Urinary bladder (tissue), 4 donors: Measurements from ENCODE around the gene ADGRV1. TPM values are rescaled to one million over a fixed set of nuclear protein-coding genes. Genes with fewer than 3 reads are reported as not detected.

Experiments used
- DNase-seq: peaks from one replicate; pipeline ENCODE4 v3.0.0-alpha.2; 2015; ENCODE audit errors: extremely low spot score
- H3K27ac ChIP-seq: one replicate; pipeline ENCODE4 v1.5.1; 2013; ENCODE audit warnings: low read depth, mild to moderate bottlenecking, moderate library complexity
- H3K36me3 ChIP-seq: one replicate; pipeline ENCODE4 v1.6.1; 2013; ENCODE audit warnings: mild to moderate bottlenecking, moderate library complexity; ENCODE audit not compliant: insufficient read depth
- H3K4me1 ChIP-seq: one replicate; pipeline ENCODE4 v1.6.1; 2013; ENCODE audit warnings: mild to moderate bottlenecking, moderate library complexity; ENCODE audit not compliant: insufficient read depth
- H3K4me3 ChIP-seq: one replicate; pipeline ENCODE4 v1.5.1; 2013; ENCODE audit warnings: low read depth, low read length
- WGBS: extraction: QIAGEN DNeasy Blood & Tissue Kit; methylation state at CpG from one replicate; pipeline ENCODE4 v1.1.7; 2013; 5-methylcytosine and 5-hydroxymethylcytosine counted together
- polyA plus RNA-seq: library from polyadenylated mRNA; stranded (reverse); fragments of 200-250 nt; gene quantifications from one replicate; pipeline ENCODE4 v1.2.3, GENCODE V29; 2013
- total RNA-seq: library from RNA; depleted of rRNA; stranded (reverse); fragments of >200 nt; gene quantifications from one replicate; pipeline ENCODE4 v1.2.3, GENCODE V29; 2014
- donor health status: healthy with polysubstance abuse.
- donor health status: healthy.

ADGRV1 gene
- total and polyA plus RNA-seq, 2 donors, result 4.0 to 6.6 TPM

GRCh38 chr5:91179018-91179417 is 620.4 kb downstream of the ADGRV1 start:
- H3K4me3 ChIP-seq, result no peak overlapping the region
- no peaks in the 10 kb centered on the region for H3K36me3 ChIP-seq
- H3K27ac ChIP-seq, result no peak overlapping the region
- DNase-seq, result no peak
- no peaks in the 10 kb centered on the region for H3K4me1 ChIP-seq
- 69% methylated on average over 1 of the region's 1 CpG for WGBS

DNA sequence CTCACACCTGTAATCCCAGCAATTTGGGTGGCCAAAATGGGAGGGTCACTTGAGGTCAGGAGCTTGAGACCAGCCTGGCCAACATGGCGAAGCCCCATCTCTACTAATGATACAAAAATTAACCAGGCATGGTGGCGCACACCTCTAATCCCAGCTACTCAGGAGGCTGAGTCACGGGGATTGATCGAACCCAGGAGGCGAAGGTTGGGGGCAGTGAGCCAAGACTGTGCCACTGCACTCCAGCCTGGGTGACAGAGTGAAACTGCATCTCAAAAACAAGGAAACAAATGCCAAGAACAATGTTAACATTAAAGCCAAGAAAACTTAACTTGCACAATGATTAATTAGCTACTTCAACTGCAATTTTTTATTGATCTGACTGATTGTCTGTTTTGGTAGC is 621.9 kb downstream of the ADGRV1 start:
- DNase-seq, result no peak
- WGBS, result 97% methylated on average over 5 of the region's 5 CpGs

GRCh38 chr5:91182763-91183162 is 624.2 kb downstream of the ADGRV1 start:
- H3K27ac ChIP-seq, result no peak overlapping the region
- H3K4me1 ChIP-seq, result no peaks in the 10 kb centered on the region
- H3K36me3 ChIP-seq, result no peaks in the 10 kb centered on the region
- 51% methylated on average over 4 of the region's 4 CpGs for WGBS
- no peak for DNase-seq
- no peak overlapping the region for H3K4me3 ChIP-seq

More for the DNA sequence above, 621.9 kb downstream of the ADGRV1 start:
- no peaks in the 10 kb centered on the region for H3K36me3 ChIP-seq
- no peak overlapping the region for H3K4me3 ChIP-seq
- no peaks in the 10 kb centered on the region for H3K4me1 ChIP-seq
- no peak overlapping the region for H3K27ac ChIP-seq

GRCh38 chr5:91183743-91184142 is 625.1 kb downstream of the ADGRV1 start:
- H3K27ac ChIP-seq, result no peak overlapping the region
- no peak for DNase-seq
- H3K4me3 ChIP-seq, result no peak overlapping the region

DNA sequence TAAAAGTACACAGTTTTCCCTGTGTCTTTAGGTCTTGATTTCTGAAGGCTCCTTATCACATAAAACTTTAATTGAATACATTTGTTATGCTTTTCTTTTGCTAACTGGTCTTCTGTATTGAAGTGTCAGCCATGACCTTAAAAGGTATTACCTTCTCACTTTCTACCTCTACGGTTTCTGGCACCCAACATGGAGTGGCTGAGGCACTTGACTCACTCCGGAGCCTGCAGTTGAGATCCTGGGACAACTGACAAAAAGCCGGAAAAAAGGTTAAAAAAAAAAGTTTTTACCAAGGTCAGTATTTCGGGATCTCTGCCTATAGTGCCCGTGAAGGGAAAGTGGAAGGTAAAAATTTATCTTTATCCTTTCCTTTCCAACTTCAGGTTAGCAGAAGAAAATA is 627.5 kb downstream of the ADGRV1 start:
- DNase-seq, result no peak
- no peaks in the 10 kb centered on the region for H3K4me1 ChIP-seq
- no peak overlapping the region for H3K4me3 ChIP-seq
- H3K27ac ChIP-seq, result no peak overlapping the region
- no peaks in the 10 kb centered on the region for H3K36me3 ChIP-seq
- WGBS, result 91% methylated on average over 5 of the region's 5 CpGs

More at GRCh38 chr5:91183743-91184142, 625.1 kb downstream of the ADGRV1 start:
- H3K36me3 ChIP-seq, result no peaks in the 10 kb centered on the region
- WGBS, result 76% methylated on average over 4 of the region's 4 CpGs
- H3K4me1 ChIP-seq, result no peaks in the 10 kb centered on the region

- 97% methylated on average over 3 of the region's 3 CpGs for WGBS
- Histone ChIP-seq H3K36me3 (no peaks in the 10 kb centered on the region), H3K27ac (no peak overlapping the region), H3K4me1 (no peaks in the 10 kb centered on the region), H3K4me3 (no peak overlapping the region)
- no peak for DNase-seq
These were observed 628.4 kb downstream of the ADGRV1 start for GRCh38 chr5:91187032-91187431.

DNA sequence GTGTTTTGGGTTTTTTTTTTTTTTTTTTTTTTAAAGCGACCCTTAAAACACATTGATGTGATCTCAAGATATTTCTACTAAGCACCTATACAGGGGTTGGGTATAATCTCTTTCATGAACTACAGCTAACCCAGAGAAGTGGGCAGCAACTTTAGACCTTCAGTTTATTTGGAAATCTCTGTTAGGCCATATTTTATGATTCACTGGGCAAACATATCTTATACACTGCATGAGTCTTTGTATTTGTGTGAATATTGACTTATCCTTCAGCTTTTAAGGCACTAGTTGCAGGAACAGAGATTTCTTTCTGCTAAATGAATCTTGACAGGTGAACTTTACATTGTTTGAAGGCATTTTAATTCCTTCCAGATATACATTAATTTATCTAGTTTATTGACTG is 630.2 kb downstream of the ADGRV1 start:
- Histone ChIP-seq H3K4me3 (no peak overlapping the region), H3K27ac (no peak overlapping the region), H3K36me3 (no peaks in the 10 kb centered on the region), H3K4me1 (no peaks in the 10 kb centered on the region)
- WGBS, result 96% methylated on average over 1 of the region's 1 CpG
- DNase-seq, result no peak

DNA sequence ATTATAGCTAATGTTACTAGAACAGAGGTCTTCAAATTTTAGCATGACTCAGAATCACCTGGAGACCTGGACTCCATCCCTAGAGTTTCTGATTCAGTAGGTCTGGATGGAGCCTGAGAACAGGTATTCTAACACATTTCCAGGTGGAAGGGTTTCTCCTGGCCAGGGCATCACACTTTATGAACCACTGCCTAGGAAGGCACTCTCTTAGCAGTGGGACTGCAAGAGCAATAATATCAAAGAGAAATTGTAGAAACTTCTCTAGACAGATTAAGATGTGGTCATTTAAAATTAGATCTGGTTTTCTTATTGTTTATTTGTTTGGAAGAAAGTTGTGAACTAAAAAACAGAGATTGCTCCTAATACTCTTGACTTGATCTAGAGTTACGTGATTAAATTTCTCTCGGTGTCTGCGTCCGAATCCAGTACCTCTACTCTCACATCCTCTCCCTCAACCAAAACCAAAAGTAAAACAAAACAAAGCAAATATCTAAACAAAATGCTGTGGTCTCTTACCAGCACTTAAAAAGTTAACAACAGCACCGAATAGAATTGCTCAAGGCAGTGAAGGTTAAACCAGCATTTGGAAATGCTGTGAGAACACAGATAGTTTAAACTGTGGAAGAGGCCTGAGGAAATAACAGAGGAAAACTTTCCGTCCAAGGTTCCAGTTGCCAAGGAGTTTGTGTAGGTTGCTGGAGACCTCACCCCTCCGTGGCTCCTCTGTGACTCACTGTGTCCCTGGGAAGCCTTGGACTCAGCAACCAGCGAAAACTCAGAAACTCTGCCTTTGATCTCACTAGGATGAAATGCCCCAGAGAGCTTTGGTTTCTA is 631.1 kb downstream of the ADGRV1 start:
- no peak overlapping the region for H3K4me3 ChIP-seq
- peak overlapping the region; percentile 86 for H3K27ac ChIP-seq
- DNase-seq, result no peak
- H3K36me3 ChIP-seq, result no peaks in the 10 kb centered on the region
- no peaks in the 10 kb centered on the region for H3K4me1 ChIP-seq
- WGBS, result 37% methylated on average over 8 of the region's 8 CpGs

GRCh38 chr5:91190314-91190690 is 631.7 kb downstream of the ADGRV1 start:
- WGBS, result 54% methylated on average over 3 of the region's 3 CpGs
- H3K36me3 ChIP-seq, result no peaks in the 10 kb centered on the region
- DNase-seq, result no peak
- H3K4me1 ChIP-seq, result no peaks in the 10 kb centered on the region
- H3K4me3 ChIP-seq, result no peak overlapping the region
- peak overlapping the region; percentile 86 for H3K27ac ChIP-seq

- Histone ChIP-seq H3K27ac (no peak overlapping the region), H3K4me1 (no peaks in the 10 kb centered on the region), H3K4me3 (no peak overlapping the region), H3K36me3 (no peaks in the 10 kb centered on the region)
- WGBS, result 88% methylated on average over 8 of the region's 8 CpGs
- no peak for DNase-seq
These were observed 636.3 kb downstream of the ADGRV1 start for GRCh38 chr5:91194824-91195381.

DNA sequence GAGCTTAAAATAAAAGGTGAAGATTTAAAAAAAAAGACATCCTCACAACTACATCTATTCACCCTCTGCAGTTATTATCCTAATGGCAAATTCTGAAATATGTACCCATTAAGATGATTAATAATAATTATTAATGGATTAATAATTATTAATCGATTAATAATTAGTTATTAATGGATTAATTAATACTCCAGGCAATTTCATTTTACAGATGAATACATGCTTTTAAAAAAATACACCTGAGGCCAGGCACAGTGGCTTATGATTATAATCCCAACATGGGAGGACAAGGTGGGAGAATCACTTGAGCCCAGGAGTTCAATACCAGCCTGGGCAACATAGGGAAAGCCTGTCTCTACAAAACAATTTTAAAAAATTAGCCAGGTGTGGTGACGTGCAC is 642.1 kb downstream of the ADGRV1 start:
- Histone ChIP-seq H3K4me3 (no peak overlapping the region), H3K4me1 (no peaks in the 10 kb centered on the region), H3K36me3 (no peaks in the 10 kb centered on the region), H3K27ac (no peak overlapping the region)
- WGBS, result 95% methylated on average over 2 of the region's 2 CpGs
- no peak for DNase-seq

- 96% methylated on average over 5 of the region's 5 CpGs for WGBS
- no peak for DNase-seq
- no peak overlapping the region for H3K4me3 ChIP-seq
These were observed 647.5 kb downstream of the ADGRV1 start for GRCh38 chr5:91206103-91206502.

GRCh38 chr5:91206734-91207133 is 648.1 kb downstream of the ADGRV1 start:
- H3K4me1 ChIP-seq, result no peaks in the 10 kb centered on the region
- 91% methylated on average over 2 of the region's 2 CpGs for WGBS
- H3K4me3 ChIP-seq, result no peak overlapping the region
- H3K27ac ChIP-seq, result no peak overlapping the region
- H3K36me3 ChIP-seq, result no peaks in the 10 kb centered on the region
- DNase-seq, result no peak

More at GRCh38 chr5:91206103-91206502, 647.5 kb downstream of the ADGRV1 start:
- no peaks in the 10 kb centered on the region for H3K36me3 ChIP-seq
- no peaks in the 10 kb centered on the region for H3K4me1 ChIP-seq
- H3K27ac ChIP-seq, result no peak overlapping the region

DNA sequence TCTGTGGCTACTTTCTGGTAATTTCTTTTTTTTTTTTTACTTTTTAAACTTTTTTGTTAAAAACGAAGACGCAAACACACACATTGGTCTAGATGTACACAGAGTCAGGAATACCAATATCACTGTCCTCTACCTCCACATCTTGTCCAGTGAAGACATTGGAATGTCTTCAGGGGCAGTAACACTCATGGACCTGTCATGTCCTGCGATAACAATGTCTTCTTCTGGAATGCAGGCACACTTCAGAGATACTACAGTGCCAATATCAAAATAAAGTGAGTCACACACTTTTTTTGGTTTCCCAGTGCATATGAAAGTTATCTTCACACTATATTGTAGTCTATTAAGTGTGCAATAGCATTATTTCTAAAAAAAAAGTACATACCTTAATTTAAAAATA is 648.7 kb downstream of the ADGRV1 start:
- Histone ChIP-seq H3K4me3 (no peak overlapping the region), H3K36me3 (no peaks in the 10 kb centered on the region), H3K4me1 (no peaks in the 10 kb centered on the region), H3K27ac (no peak overlapping the region)
- DNase-seq, result no peak
- WGBS, result 92% methylated on average over 3 of the region's 3 CpGs
